Measurements from ENCODE around the gene MRPS2. TPM values are rescaled to one million over a fixed set of nuclear protein-coding genes. Genes with fewer than 3 reads are reported as not detected.

Gene MRPS2
- total and polyA plus RNA-seq, 2 of the 4 experiments (the other 2 are of a cell fraction): 53.1 to 104 TPM

GRCh38 chr9:135550344-135550918 is 49.9 kb downstream of the MRPS2 start:
- no peak overlapping the region for H3K27ac ChIP-seq (ENCODE audit: insufficient read depth, low read length)
- no peak overlapping the region for H3K4ac ChIP-seq (ENCODE audit: low read depth, low read length)
- no peaks in the 10 kb centered on the region; the same call in 1 of the 2 replicates for H3K27me3 ChIP-seq (ENCODE audit: control insufficient read depth, insufficient read depth, low read length)
- H3K9me1 ChIP-seq (ENCODE audit: insufficient read depth, low read length): no peaks in the 10 kb centered on the region
- no peak overlapping the region for H2BK20ac ChIP-seq (ENCODE audit: low read depth, low read length)
- H3K56ac ChIP-seq (ENCODE audit: extremely low read depth, insufficient read depth, low read length): no peak overlapping the region
- ATAC-seq (ENCODE audit: low read depth): no peak
- H3K4me1 ChIP-seq (ENCODE audit: control insufficient read depth, insufficient read depth, low read length): no peaks in the 10 kb centered on the region
- intact Hi-C loops (cut with micrococcal nuclease): no loop called here
- DNase-seq: no peak
- CTCF ChIA-PET: no interaction called here
- no peak overlapping the region for H3K23ac ChIP-seq (ENCODE audit: low read depth, low read length)
- no peak overlapping the region for H2AK9ac ChIP-seq (replicated peaks; ENCODE audit: low read depth, low read length, poor library complexity)
- no peak overlapping the region for H3K18ac ChIP-seq (ENCODE audit: low read depth, low read length)
- H2AFZ ChIP-seq (replicated peaks; ENCODE audit: low read length, poor library complexity): no peak overlapping the region
- no peak overlapping the region for H2BK15ac ChIP-seq (ENCODE audit: low read depth, low read length)
- no peaks in the 10 kb centered on the region for H3K36me3 ChIP-seq (ENCODE audit: control insufficient read depth, insufficient read depth, low read length)
- H3K4me3 ChIP-seq (ENCODE audit: insufficient read depth, low read depth, low read length): no peak overlapping the region
- POLR2A ChIA-PET (ENCODE audit: unreplicated experiment): no interaction called here
- no peak overlapping the region for H2BK120ac ChIP-seq (ENCODE audit: low read depth, low read length)
- no peak overlapping the region for H3K9ac ChIP-seq (ENCODE audit: low read depth, low read length)
- no peak overlapping the region for H4K91ac ChIP-seq (ENCODE audit: insufficient read depth, low read depth, low read length)
- no peaks in the 10 kb centered on the region for H4K20me1 ChIP-seq (ENCODE audit: insufficient read depth, low read length)
- H2AK5ac ChIP-seq (ENCODE audit: low read depth, low read length): no peak overlapping the region
- 80% methylated on average over 1 of the region's 17 CpGs; no CpG with 5 or more reads in 1 of the 2 experiments for WGBS, 2 experiments (ENCODE audit: extremely low coverage in 2 of 2, insufficient read length in 1 of 2)
- no peak overlapping the region for H2BK5ac ChIP-seq (ENCODE audit: low read depth, low read length, poor library complexity, severe bottlenecking)
- no peak overlapping the region for H3K14ac ChIP-seq (replicated peaks; ENCODE audit: low read depth, low read length)
- dilution Hi-C loops (cut with HindIII; ENCODE audit: low sequenced_read_pairs, unreplicated experiment): no loop called here
- in situ Hi-C loops (cut with MboI; ENCODE audit: low sequenced_read_pairs): no loop called here
- no peaks in the 10 kb centered on the region for H3K79me1 ChIP-seq (ENCODE audit: low read depth in 1 of 2, low read length in 2 of 2)
- H4K5ac ChIP-seq (ENCODE audit: low read depth, low read length): no peak overlapping the region
- no peaks in the 10 kb centered on the region for H3K9me3 ChIP-seq (ENCODE audit: control insufficient read depth, insufficient read depth, low read length)
- no peak for TF ChIP-seq RCOR1 (IDR thresholded peaks at IDR 0.05; ENCODE audit: insufficient replicate concordance, low read length)
- TF ChIP-seq ELK1 (IDR thresholded peaks at IDR 0.05; ENCODE audit: borderline replicate concordance, low read depth, low read length): no peak
- TF ChIP-seq CHD1 (IDR thresholded peaks at IDR 0.05; ENCODE audit: low read depth, low read length): no peak
- TF ChIP-seq USF2 (IDR thresholded peaks at IDR 0.05; ENCODE audit: low read depth, low read length): no peak
- no peak for TF ChIP-seq CEBPB (IDR thresholded peaks at IDR 0.05; ENCODE audit: low read depth, low read length)
- no peak for TF ChIP-seq RAD21 (IDR thresholded peaks at IDR 0.05; ENCODE audit: low read length)
- no peak for TF ChIP-seq BHLHE40 (IDR thresholded peaks at IDR 0.05; ENCODE audit: low read depth, low read length)
- TF ChIP-seq SMC3 (IDR thresholded peaks at IDR 0.05; ENCODE audit: low read depth, low read length): no peak
- no peak for TF ChIP-seq NFE2L2 (IDR thresholded peaks at IDR 0.05; ENCODE audit: low read depth, low read length)
- no TSS peak for BruUV-seq (replicated peaks)
- H4K8ac ChIP-seq (ENCODE audit: low read depth in 2 of 2, low read length in 2 of 2): no peak overlapping the region
- no peak overlapping the region for H3K4me2 ChIP-seq (ENCODE audit: low read depth, low read length)
